NB4 (cell line): Measurements from ENCODE around the gene TMEM217.
A peak's percentile ranks its signal among the peaks of the same experiment; 100 is the strongest.

Experiments
- DNase-seq: peaks from one replicate; pipeline ENCODE4 v3.0.0; 2010; ENCODE audit warnings: low read depth
- H3K4me3 ChIP-seq: one replicate; pipeline ENCODE4 v1.5.1; 2011; ENCODE audit warnings: mild to moderate bottlenecking, low read depth, low read length, moderate library complexity
- CTCF ChIP-seq: IDR thresholded peaks from one replicate; pipeline ENCODE4 v1.5.1; 2012; ENCODE audit warnings: low read depth, low read length
- MYC ChIP-seq: IDR thresholded peaks from 2 replicates; pipeline ENCODE4 v1.6.1; 2011; ENCODE audit warnings: low read depth, low read length
- POLR2A ChIP-seq: IDR thresholded peaks from 2 replicates; pipeline ENCODE4 v1.6.1; 2011; ENCODE audit warnings: mild to moderate bottlenecking; ENCODE audit not compliant: insufficient read length; ENCODE audit errors: extremely low read depth
- TF ChIP-seq, protein P1 (sequence below): IDR thresholded peaks from 2 replicates; pipeline ENCODE4 v1.6.1; 2011; ENCODE audit warnings: low read depth, low read length

TMEM217 gene

DNA sequence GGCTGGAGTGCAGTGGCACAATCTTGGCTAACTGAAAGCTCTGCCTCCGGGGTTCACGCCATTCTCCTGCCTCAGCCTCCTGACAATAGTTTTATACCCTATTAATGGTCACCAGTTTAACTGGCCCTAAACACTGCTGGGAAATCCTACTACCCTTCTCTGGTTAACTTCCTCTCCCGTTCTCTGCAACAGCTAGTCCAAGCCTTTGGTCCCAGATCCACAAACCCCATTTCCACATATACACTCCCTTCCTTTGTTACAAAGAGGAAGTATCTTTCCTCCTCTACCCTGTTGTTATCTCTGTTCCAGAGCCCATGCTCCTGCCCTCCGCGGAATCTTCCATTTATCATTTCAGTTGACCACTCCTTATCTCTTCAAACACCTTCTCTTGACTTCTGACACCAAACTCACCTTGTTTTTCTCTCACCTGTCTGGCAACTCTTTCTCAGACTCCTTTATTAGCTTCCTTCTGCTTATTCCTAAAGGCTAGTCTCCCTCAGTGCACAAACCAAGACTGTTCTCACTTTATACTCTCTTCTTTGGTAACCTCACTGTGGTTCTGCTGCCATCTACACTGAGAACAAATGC is 25.4 kb downstream of the TMEM217 start:
- peak; percentile 32 for DNase-seq
- no peak overlapping the region for H3K4me3 ChIP-seq
- TF ChIP-seq MYC (no peak), CTCF (no peak), POLR2A (no peak)
- TF ChIP-seq, protein P1, sequence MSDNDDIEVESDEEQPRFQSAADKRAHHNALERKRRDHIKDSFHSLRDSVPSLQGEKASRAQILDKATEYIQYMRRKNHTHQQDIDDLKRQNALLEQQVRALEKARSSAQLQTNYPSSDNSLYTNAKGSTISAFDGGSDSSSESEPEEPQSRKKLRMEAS, result no peak

DNA sequence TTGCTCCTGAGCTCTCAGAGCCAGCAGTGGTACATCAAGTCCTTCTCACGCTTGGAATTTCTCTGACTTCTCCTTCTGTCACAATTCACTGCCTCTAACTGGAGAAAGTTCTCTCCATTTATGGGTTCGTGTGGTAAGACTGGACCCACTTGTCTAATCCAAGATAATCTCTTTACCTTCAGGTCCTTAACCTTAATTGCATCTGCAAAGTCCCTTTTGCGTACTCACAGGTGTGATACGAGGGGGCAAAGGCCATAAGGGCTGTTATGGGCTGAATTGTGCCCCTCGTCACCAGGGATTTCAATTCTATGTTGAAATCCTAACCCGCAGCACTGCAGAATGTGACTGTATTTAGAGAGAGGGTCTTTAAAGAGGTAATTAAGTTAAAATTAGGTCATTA is 27.8 kb downstream of the TMEM217 start:
- no peak overlapping the region for H3K4me3 ChIP-seq
- DNase-seq, result no peak
- no peak for TF ChIP-seq MYC

DNA sequence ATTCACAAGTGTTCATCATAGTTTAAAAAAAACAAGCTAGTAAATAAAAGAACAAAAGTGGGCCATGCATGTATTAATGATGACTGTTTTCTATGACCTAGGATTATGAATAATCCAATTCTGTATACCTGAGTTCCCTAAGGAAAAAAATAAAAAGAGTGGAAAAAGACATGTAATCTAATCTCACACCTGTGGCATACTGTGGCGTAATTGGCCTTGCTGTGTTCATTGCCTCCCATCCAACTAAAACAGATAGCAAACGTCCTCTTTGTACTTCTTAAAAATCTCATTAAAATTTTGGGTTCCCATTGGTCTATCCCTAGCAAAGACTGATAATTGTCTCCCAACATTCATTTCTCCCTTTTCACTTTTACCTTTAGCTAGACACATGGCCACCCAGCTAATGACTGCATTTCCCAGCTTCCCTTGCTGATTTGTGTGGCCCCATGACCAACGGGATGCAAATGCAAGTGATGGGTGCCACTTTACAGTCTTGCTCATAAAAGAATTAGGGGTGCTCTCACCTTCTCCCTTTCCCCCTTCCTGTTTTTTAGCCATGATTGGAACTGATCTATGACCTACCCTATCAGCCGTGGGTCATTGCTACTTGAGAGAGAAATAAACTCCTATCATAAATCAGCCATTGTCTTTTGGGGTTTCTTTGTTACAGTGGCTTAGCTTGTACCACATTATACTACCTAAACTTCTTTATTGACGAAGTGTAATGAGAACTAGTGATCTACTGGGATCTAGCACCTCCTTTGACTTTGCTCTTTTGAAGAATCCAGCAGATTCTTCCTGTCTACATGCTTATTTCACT is 32.4 kb downstream of the TMEM217 start:
- no peak overlapping the region for H3K4me3 ChIP-seq
- DNase-seq, result no peak
- no peak for TF ChIP-seq MYC

- DNase-seq, result no peak
- TF ChIP-seq, protein P1, result no peak
- TF ChIP-seq MYC (no peak), POLR2A (no peak), CTCF (no peak)
- peak overlapping the region; percentile 60 for H3K4me3 ChIP-seq
Observed at GRCh38 chr6:37222992-37223391, 35.0 kb downstream of the TMEM217 start.

DNA sequence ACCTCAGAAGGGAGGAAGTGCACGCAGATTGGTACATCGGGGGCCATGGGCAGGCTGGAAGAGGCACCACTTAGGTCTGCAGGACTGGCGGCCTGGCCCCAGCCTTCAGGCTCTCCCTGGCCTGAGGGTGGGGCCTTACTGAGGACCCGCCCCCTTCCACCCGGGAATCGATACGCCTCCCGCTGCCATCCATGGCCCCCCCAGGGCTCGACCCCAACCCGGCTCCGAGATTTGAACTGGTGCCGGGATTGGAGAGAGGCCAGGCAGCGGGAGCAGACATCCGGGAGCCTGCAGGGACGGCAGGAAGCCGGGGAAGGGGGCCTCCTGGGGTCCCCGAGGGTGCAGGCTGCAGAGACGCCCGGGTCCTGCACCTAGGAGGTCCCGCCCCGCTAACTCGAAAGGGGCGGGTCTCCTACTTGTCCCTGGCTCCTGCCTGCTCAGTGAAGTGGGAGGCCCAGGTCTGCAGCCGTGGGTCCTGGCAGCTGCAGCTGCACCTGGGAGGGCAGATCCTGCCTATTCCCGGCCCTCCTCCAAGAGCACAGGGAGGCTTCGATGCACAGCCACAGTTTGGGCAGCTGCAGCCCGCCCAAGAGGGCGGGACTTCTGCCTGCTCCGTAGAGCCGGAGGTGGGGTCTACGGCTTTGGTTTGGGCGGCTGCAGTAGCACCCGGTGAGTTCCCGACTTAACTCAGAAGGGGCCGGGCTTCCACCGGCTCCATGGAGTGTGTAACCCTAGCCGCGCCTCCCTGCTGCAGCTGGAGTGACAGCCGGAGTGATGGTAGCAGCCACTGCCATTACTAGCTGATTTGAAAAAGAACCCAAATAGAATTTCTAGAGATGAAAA is 35.6 kb downstream of the TMEM217 start:
- TF ChIP-seq CTCF (no peak), POLR2A (no peak), MYC (no peak)
- TF ChIP-seq, protein P1, result no peak
- peak; percentile 92 for DNase-seq
- peak overlapping the region; percentile 60 for H3K4me3 ChIP-seq

GRCh38 chr6:37221585-37222124 is 36.3 kb downstream of the TMEM217 start:
- no peak for DNase-seq
- peak overlapping the region; percentile 60 for H3K4me3 ChIP-seq
- TF ChIP-seq MYC (no peak), POLR2A (no peak), CTCF (no peak)
- TF ChIP-seq, protein P1, result no peak
